Liver (tissue), 9 donors: ENCODE measurements around the gene CD274. TPM values are rescaled to one million over a fixed set of nuclear protein-coding genes. Genes with fewer than 3 reads are reported as not detected.

Experiments
- DNase-seq: peaks from one replicate; pipeline ENCODE4 v3.0.0-alpha.2; 2017; ENCODE audit warnings: low spot score
- H3K27ac ChIP-seq, 2 donors: one replicate each; pipeline ENCODE4 v1.7.0; 2013; ENCODE audit warnings: inconsistent platforms in 2 of 2, low read length in 2 of 2, control low read depth in 1 of 2, low read depth in 1 of 2, mild to moderate bottlenecking in 1 of 2
- H3K27me3 ChIP-seq, 4 donors: one replicate each; pipeline versions ENCODE4 v1.6.1 to v1.7.0; 2013; ENCODE audit warnings: low read length in 3 of 4, inconsistent platforms in 1 of 4, mild to moderate bottlenecking in 1 of 4, moderate library complexity in 1 of 4; ENCODE audit not compliant: control insufficient read depth in 4 of 4, insufficient read depth in 4 of 4
- H3K36me3 ChIP-seq, 4 donors: one replicate each; pipeline versions ENCODE4 v1.6.1 to v1.7.0; 2013; ENCODE audit warnings: low read length in 3 of 4, mild to moderate bottlenecking in 3 of 4, low read depth in 1 of 4, moderate library complexity in 1 of 4; ENCODE audit not compliant: control insufficient read depth in 4 of 4, insufficient read depth in 3 of 4
- H3K4me1 ChIP-seq, 4 donors: one replicate each; pipeline versions ENCODE4 v1.6.1 to v1.7.0; 2013; ENCODE audit warnings: low read length in 3 of 4, mild to moderate bottlenecking in 3 of 4, moderate library complexity in 1 of 4; ENCODE audit not compliant: control insufficient read depth in 4 of 4, insufficient read depth in 4 of 4
- H3K4me3 ChIP-seq, 3 donors: one replicate each; pipeline versions ENCODE4 v1.6.1 to v1.7.0; 2013; ENCODE audit warnings: low read length in 3 of 3, control low read depth in 1 of 3, low read depth in 1 of 3, mild to moderate bottlenecking in 1 of 3
- H3K9ac ChIP-seq, 2 donors: one replicate each; pipeline ENCODE4 v1.7.0; 2013; ENCODE audit warnings: low read length in 2 of 2, mild to moderate bottlenecking in 2 of 2, moderate library complexity in 2 of 2, control low read depth in 1 of 2, low read depth in 1 of 2
- H3K9me3 ChIP-seq, 4 donors: one replicate each; pipeline versions ENCODE4 v1.6.1 to v1.7.0; 2013; ENCODE audit warnings: low read length in 3 of 4; ENCODE audit not compliant: control insufficient read depth in 4 of 4
- ATF3 ChIP-seq: IDR thresholded peaks from 2 replicates; pipeline ENCODE4 v1.6.1; 2016; ENCODE audit warnings: antibody characterized with exemption
- EGR1 ChIP-seq, 2 donors: IDR thresholded peaks; 2 replicates each; pipeline ENCODE4 v1.6.1; 2016 to 2018; ENCODE audit warnings: antibody characterized with exemption in 2 of 2, low read depth in 2 of 2
- FOXA1 ChIP-seq: IDR thresholded peaks from 2 replicates; pipeline ENCODE4 v1.6.1; 2016; ENCODE audit warnings: antibody characterized with exemption
- FOXA2 ChIP-seq: IDR thresholded peaks from 2 replicates; pipeline ENCODE4 v1.6.1; 2016; ENCODE audit warnings: antibody characterized with exemption
- GABPA ChIP-seq, 2 donors: IDR thresholded peaks in 1 of 2; conservative IDR thresholded peaks in 1 of 2; 2 replicates each; pipeline ENCODE4 v1.6.1; 2016; ENCODE audit warnings: antibody characterized with exemption in 2 of 2, mild to moderate bottlenecking in 1 of 2, moderate library complexity in 1 of 2
- HNF4A ChIP-seq, 2 donors: conservative IDR thresholded peaks; 2 replicates each; pipeline ENCODE4 v1.6.1; 2016; ENCODE audit warnings: antibody characterized with exemption in 2 of 2, mild to moderate bottlenecking in 2 of 2
- HNF4G ChIP-seq: IDR thresholded peaks from 2 replicates; pipeline ENCODE4 v1.6.1; 2016; ENCODE audit warnings: antibody characterized with exemption
- JUND ChIP-seq, 2 donors: IDR thresholded peaks; 2 replicates each; pipeline ENCODE4 v1.6.1; 2016; ENCODE audit warnings: antibody characterized with exemption in 2 of 2
- MAX ChIP-seq: IDR thresholded peaks from 2 replicates; pipeline ENCODE4 v1.6.1; 2016; ENCODE audit warnings: antibody characterized with exemption
- NR2F2 ChIP-seq: IDR thresholded peaks from 2 replicates; pipeline ENCODE4 v1.6.1; 2016; ENCODE audit warnings: antibody characterized with exemption
- RAD21 ChIP-seq, 2 donors: IDR thresholded peaks; 2 replicates each; pipeline ENCODE4 v1.6.1; 2016; ENCODE audit warnings: antibody characterized with exemption in 2 of 2, mild to moderate bottlenecking in 2 of 2
- REST ChIP-seq: IDR thresholded peaks from 2 replicates; pipeline ENCODE4 v1.6.1; 2016; ENCODE audit warnings: antibody characterized with exemption, mild to moderate bottlenecking
- RXRA ChIP-seq, 2 donors: IDR thresholded peaks; 2 replicates each; pipeline ENCODE4 v1.6.1; 2017 to 2018; ENCODE audit warnings: antibody characterized with exemption in 2 of 2, mild to moderate bottlenecking in 1 of 2
- SP1 ChIP-seq: IDR thresholded peaks from 2 replicates; pipeline ENCODE4 v1.6.1; 2018; ENCODE audit warnings: antibody characterized with exemption, mild to moderate bottlenecking
- TAF1 ChIP-seq: conservative IDR thresholded peaks from 2 replicates; pipeline ENCODE4 v1.6.1; 2016; ENCODE audit warnings: antibody characterized with exemption, mild to moderate bottlenecking
- YY1 ChIP-seq: IDR thresholded peaks from 2 replicates; pipeline ENCODE4 v1.6.1; 2016; ENCODE audit warnings: antibody characterized with exemption, mild to moderate bottlenecking
- ZBTB33 ChIP-seq: IDR thresholded peaks from 2 replicates; pipeline ENCODE4 v1.6.1; 2016; ENCODE audit warnings: antibody characterized with exemption
- WGBS: extraction: QIAGEN DNeasy Blood & Tissue Kit; methylation state at CpG from one replicate; pipeline ENCODE4 v1.1.7; 2013; 5-methylcytosine and 5-hydroxymethylcytosine counted together
- polyA plus RNA-seq, 2 donors: library from polyadenylated mRNA; stranded (reverse) in 1 of 2; unstranded in 1 of 2; fragments of 200-250 nt in 1 of 2; fragments of >200 nt in 1 of 2; fragmentation: Nextera tagmentation in 1 of 2; extraction: Ambion mirVana in 1 of 2; gene quantifications; one replicate each; pipeline versions ENCODE4 v1.2.1 to v1.2.3, GENCODE V29; 2013 to 2015
- total RNA-seq, 2 donors: library from RNA; depleted of rRNA; stranded (reverse); fragments of >200 nt; gene quantifications; one replicate each; pipeline ENCODE4 v1.2.3, GENCODE V29; 2014
- TF ChIP-seq, protein P1 (sequence below): fragments of 150-350 bp; IDR thresholded peaks from 2 replicates; pipeline ENCODE4 v1.5.1; 2017; ENCODE audit warnings: improper control_type of control experiment, low read depth, low read length; ENCODE audit not compliant: missing input control
- donor health status: healthy.
- donor health status: healthy.
- donor health status: healthy.
- donor health status: healthy.
- donor health status: healthy.

Gene CD274
- total and polyA plus RNA-seq, 4 donors = 1.0 to 3.1 (median 1.9) TPM

GRCh38 chr9:5436441-5436840 lies 13.9 kb upstream of the CD274 start:
- 89% methylated on average over 2 of the region's 2 CpGs for WGBS
- H3K9me3 ChIP-seq = no peaks in the 10 kb centered on the region
- H3K9ac ChIP-seq = no peak overlapping the region
- no peak overlapping the region for H3K27ac ChIP-seq
- peaks cover 4 to 16% (median 9%) of the 10 kb centered on the region in 4 donors for H3K4me1 ChIP-seq
- no peaks in the 10 kb centered on the region for H3K27me3 ChIP-seq
- TF ChIP-seq ZBTB33 = no peak
- TF ChIP-seq ATF3 = no peak
- TF ChIP-seq HNF4A (conservative IDR thresholded peaks at IDR 0.05) = no peak
- no peak for TF ChIP-seq NR2F2
- no peak for TF ChIP-seq GABPA (IDR thresholded peaks at IDR 0.05 in 1 of 2, conservative IDR thresholded peaks at IDR 0.05 in 1 of 2)
- no peak for TF ChIP-seq SP1
- no peak for TF ChIP-seq JUND (IDR thresholded peaks at IDR 0.05)
- TF ChIP-seq YY1 = no peak
- no peak for TF ChIP-seq MAX
- no peak for TF ChIP-seq FOXA1
- no peak for TF ChIP-seq FOXA2
- no peak for TF ChIP-seq RAD21 (IDR thresholded peaks at IDR 0.05)
- H3K4me3 ChIP-seq = no peak overlapping the region
- H3K36me3 ChIP-seq = peaks cover 2 to 5% (median 3%) of the 10 kb centered on the region in 4 donors
- no peak for DNase-seq

- peak within 1 kb of the TSS; percentile 53 to 98 for H3K9ac ChIP-seq
- H3K9me3 ChIP-seq = no peaks in the 10 kb centered on the region
- peaks cover 0 to 5% (median 2%) of the 10 kb centered on the region in 4 donors for H3K36me3 ChIP-seq
- peak within 1 kb of the TSS; percentile 77 to 80 (median 78) for H3K4me3 ChIP-seq
- TF ChIP-seq RAD21 (IDR thresholded peaks at IDR 0.05) (peak; percentile 43 to 49), HNF4A (conservative IDR thresholded peaks at IDR 0.05) (peak; percentile 67 to 89), EGR1 (IDR thresholded peaks at IDR 0.05; ENCODE audit: low read depth in 2 of 2) (peak in 1 of 2 donors; percentile 41), TAF1 (peak; percentile 38), MAX (no peak), HNF4G (no peak), FOXA1 (no peak), GABPA (IDR thresholded peaks at IDR 0.05 in 1 of 2, conservative IDR thresholded peaks at IDR 0.05 in 1 of 2) (peak; percentile 88 to 96), ATF3 (peak; percentile 39), RXRA (IDR thresholded peaks at IDR 0.05) (peak; percentile 74 to 85), NR2F2 (peak; percentile 98), JUND (IDR thresholded peaks at IDR 0.05) (peak; percentile 65 to 81), FOXA2 (no peak), REST (peak; percentile 89), YY1 (peak; percentile 89), ZBTB33 (peak; percentile 4), SP1 (peak; percentile 77)
- TF ChIP-seq, protein P1, sequence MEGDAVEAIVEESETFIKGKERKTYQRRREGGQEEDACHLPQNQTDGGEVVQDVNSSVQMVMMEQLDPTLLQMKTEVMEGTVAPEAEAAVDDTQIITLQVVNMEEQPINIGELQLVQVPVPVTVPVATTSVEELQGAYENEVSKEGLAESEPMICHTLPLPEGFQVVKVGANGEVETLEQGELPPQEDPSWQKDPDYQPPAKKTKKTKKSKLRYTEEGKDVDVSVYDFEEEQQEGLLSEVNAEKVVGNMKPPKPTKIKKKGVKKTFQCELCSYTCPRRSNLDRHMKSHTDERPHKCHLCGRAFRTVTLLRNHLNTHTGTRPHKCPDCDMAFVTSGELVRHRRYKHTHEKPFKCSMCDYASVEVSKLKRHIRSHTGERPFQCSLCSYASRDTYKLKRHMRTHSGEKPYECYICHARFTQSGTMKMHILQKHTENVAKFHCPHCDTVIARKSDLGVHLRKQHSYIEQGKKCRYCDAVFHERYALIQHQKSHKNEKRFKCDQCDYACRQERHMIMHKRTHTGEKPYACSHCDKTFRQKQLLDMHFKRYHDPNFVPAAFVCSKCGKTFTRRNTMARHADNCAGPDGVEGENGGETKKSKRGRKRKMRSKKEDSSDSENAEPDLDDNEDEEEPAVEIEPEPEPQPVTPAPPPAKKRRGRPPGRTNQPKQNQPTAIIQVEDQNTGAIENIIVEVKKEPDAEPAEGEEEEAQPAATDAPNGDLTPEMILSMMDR = no peak
- no peaks in the 10 kb centered on the region for H3K27me3 ChIP-seq
- DNase-seq = peak; percentile 88
- H3K27ac ChIP-seq = peak within 1 kb of the TSS; percentile 89 to 95
- peaks cover 4 to 16% (median 9%) of the 10 kb centered on the region in 4 donors for H3K4me1 ChIP-seq
- under 1% methylated on average over 55 of the region's 55 CpGs for WGBS
Observed at GRCh38 chr9:5437254-5438216, 12.8 kb upstream of the CD274 start, which contains the start of gene PLGRKT. TSS of gene PLGRKT (minus strand) at chr9:5437925. CDS start at chr9:5431977, 5,948 bp downstream.
